GM15510 (cell line): ENCODE data around the gene ATP5ME.
A peak's percentile ranks its signal among the peaks of the same experiment; 100 is the strongest.

ENCODE experiments used
- POLR2A ChIP-seq: IDR thresholded peaks from 3 replicates; pipeline ENCODE4 v1.6.1; 2011; ENCODE audit warnings: borderline replicate concordance; ENCODE audit not compliant: insufficient read length; ENCODE audit errors: extremely low read depth

Gene ATP5ME

DNA sequence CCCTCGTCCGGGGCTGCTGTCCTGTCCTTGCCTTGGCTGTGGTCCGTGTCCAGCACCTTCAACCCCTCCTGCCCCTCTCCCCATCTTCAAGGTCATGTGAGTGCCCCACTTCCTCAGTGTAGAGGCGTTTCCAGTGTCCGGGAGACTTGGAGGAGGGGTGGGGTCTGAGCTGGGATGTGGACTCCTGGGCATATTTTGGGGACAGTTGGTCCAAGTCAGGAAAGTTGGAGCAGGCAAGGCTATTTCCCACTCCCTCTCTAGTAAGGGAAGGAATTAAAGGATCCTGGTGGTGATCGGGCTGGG, 34.5 kb upstream of the ATP5ME start:
- TF ChIP-seq POLR2A, result no peak

DNA sequence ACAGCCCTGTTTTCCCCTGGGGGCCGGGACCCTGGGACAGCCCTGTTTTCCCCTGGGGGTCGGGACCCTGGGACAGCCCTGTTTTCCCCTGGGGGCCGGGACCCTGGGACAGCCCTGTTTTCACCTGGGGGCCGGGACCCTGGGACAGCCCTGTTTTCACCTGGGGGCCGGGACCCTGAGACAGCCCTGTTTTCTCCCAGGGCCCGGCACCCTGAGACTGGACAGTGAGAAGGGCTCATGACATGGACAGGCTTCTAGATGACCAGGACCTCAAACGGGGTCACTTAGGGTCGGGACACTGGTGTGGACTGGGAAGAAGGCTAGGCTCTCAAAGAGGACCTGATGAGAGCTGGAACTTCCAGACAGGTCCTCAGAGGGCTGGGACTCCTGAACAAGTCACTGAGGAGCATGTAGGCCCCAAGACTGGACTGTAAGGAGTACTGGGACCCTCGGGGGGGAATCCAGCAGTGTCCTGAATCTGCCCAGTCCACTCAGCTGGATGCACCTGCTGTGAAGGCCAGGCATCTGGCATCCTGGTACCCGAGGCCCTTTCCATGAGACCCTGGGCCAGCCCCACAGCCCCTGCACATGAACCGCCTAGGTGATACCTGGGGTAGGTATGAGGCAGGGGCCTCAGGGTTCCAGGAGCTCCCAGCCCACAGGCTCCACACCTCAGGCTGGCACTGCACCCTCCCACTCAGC, 34.0 kb upstream of the ATP5ME start:
- no peak for TF ChIP-seq POLR2A

DNA sequence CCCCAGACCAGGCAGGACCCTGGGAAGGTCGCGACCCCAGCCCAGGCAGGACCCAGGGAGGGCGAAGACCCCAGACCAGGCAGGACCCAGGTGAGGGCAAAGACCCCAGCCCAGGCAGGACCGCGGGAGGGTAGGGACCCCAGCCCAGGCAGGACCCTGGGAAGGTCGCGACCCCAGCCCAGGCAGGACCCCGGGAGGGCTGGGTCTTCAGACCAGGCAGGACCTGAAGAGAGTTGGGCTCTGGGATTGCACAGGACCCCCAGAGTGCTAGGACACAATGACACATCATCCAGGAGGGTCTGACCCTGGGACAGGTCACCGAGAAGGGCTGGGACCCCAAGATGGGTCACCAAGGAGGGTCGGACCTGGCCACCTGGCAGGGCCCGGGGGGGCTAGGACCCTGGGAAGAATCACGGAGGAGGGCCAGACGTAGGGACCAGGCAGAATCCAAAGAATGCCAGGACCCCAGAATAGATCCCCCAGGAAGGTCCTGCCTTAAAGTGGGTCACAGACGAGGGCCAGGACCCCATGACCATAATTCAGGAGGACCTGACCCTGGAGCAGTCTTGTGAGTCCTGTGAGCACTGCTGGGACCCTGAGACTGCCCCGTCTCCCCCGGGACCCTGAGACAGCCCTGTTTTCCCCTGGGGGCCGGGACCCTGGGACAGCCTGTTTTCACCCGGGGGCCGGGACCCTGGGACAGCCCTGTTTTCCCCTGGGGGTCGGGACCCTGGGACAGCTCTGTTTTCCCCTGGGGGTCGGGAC, 32.9 kb upstream of the ATP5ME start:
- TF ChIP-seq POLR2A, result no peak

DNA sequence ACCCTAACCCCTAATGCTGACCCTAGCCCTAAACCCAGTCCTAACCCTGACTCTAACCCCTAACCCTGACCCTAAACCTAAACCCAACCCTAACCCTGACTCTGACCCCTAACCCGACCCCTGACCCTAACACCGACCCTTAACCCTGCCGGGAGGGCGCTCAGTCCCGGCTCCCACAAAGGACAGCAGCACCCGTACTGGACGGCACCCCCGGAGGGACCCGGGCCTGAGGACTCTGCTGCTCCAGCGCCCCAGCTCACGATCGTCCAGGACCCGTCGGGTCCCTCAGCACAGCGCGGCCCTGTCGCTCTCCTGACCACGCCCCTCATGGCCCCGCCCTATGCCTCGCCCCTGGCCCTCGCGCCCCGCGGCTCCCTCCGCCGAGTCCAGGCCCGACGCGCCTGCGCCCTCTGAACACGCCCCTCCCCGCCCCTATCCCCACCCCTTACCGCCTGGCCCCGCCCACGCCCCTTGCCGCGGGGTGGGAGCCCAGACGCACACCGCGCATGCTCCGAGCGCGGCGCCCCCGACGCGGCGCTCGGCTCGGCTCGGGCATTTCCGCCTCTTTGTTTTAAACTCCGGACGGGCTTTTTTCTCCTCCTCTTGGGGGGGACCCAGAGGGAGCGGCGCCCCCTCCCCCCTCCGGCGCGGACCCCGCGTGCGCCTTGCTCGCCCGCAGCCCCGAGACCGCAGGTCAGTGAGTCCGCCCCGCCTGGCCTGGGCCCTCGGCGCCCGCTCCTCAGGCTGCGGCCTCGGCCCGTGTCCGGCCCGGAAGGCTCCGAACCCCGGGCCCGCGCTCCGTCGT, 31.4 kb upstream of the ATP5ME start, which contains the start of gene PCGF3:
Gene PCGF3, plus strand, starts transcription at position 555 of the 805 bp plus-strand sequence. CDS start 27,849 bp downstream, outside the sequence.
- TF ChIP-seq POLR2A, result peak; percentile 59

DNA sequence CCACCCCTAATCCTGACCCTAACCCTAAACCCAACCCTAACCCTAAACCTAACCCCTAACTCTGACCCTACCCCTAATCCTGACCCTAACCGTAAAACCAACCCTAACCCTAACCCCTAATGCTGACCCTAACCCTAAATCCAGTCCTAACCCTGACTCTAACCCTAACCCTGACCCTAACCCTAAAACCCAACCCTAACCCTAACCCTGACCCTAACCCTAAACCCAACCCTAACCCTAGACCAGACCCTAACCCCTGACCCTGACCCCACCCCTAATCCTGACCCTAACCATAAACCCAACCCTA, 30.8 kb upstream of the ATP5ME start:
- no peak for TF ChIP-seq POLR2A

DNA sequence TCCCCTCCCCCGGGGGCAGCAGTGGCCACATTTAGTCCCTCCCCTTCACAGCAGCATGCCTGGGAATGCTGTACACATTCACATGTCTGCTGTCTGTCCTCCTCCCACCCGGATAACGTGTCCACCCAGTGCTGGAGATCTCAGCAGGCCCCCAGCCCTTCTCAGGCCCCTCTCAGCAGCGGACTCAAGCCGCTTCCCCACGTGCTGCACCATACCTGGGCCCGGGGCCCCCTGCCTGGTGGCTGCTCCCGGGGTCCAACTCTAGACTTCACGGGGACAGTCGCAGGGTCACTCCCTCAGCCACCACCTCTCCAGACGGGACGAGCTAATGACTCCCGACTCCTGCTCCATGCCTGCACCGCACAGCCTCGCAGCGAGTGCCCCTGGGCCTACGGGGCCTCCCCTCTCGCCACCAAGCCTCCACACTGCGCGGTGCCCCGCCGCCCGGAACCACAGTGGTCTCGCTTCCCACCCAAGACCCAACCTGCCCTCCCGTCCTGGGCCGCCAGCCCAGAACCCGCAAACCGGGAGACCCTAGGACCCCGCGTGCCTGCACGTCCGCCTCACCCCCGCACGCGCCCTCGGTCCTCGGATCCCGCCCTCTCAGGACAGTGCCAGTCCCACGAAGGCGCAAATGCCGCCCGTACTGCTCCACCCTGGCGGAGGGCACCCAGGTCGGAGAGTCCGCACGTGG, 30.3 kb upstream of the ATP5ME start:
- no peak for TF ChIP-seq POLR2A

DNA sequence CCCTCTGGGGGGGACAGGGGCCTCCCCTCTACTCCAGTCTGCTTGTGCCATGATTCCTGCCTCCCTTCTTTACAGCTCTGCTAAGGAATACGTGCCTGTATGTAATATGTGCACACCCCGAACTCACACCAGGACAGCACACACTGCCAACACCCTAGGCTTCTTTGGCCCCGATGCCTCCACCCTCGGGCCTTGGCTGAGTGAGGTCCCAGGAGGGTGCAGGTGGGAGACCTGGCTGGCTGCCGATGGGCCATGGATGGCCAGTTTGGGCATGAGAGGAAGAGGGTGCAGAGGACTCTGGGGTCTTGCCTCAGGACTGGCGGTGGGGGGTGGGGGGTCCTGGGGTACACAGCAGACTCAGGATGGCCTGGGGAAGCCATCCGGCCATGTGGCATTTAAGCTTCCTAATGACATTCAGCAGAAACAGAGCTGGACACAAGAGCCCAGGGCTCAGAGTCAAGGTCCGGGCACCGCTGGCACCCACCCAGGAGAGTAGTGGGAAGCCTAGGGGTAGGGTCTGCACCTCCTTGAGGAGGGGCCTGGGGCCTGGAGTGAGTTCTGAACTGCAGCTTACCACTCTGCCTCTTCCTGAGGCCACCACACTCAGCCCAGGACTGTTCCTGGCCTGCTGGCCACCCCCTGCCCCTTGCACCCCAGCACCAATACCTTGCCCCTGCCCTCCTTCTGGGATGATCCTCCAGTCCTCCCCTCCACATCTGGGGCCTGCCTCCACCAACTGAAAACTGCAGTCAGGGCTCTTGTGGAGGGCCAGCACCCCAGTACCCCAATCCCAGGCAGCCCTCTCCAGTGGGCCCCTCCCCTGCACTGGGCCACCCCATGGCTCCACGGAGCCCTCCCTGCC, 29.5 kb upstream of the ATP5ME start:
- no peak for TF ChIP-seq POLR2A

DNA sequence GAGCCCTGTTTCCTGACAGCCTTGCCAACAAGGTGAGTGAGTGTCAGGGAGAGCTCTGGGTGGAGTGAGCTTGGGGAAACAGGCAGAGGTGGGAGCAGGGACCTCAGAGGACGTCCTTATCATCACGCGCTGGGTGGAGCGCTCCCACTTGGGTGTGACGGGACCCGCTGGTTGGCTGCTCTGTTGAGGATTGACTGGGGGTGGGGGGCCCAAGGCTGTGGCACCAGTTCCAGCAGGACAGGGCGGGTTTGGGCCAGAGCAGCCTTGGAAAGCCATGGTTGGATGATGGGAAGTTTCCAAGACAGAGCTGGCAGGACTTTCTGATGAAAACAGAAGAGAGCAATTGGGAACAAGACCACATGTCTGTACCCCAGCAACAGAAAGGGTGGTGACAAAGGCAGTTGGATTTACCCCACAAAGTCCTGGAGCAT, 28.6 kb upstream of the ATP5ME start:
- TF ChIP-seq POLR2A, result no peak

DNA sequence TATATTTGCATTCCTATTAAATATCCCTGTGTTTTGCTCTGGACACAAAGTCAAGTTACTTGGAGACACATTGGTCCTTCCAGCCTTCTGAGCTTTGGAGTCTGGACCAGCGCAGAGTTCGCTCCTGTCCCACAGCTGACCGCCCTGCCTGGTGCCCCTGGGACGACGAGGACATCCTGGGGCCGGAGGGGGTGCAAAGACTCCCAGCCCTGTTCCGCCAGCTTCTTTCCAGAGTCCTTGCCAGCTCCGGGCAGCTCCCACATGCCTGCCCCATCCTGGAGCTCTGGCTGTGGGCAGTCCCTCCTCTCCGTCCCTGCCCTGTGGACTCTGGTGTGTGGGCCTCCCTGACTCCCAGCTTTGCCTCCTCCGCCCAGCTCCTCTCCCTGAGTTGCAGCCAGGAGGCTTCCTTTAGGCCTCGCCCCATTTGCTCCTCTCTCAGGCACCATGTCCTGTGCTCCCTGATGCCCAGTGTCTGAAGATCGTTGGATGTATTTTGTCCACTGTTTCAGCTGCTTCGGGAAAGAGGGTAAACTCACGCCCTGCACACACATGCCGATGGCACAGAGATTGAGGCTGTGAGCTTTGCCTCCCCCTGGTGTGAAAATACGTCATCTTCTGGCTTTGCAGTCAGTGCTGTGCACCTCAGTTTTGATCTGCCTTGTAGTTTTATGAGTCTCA, 26.6 kb upstream of the ATP5ME start:
- TF ChIP-seq POLR2A, result no peak

DNA sequence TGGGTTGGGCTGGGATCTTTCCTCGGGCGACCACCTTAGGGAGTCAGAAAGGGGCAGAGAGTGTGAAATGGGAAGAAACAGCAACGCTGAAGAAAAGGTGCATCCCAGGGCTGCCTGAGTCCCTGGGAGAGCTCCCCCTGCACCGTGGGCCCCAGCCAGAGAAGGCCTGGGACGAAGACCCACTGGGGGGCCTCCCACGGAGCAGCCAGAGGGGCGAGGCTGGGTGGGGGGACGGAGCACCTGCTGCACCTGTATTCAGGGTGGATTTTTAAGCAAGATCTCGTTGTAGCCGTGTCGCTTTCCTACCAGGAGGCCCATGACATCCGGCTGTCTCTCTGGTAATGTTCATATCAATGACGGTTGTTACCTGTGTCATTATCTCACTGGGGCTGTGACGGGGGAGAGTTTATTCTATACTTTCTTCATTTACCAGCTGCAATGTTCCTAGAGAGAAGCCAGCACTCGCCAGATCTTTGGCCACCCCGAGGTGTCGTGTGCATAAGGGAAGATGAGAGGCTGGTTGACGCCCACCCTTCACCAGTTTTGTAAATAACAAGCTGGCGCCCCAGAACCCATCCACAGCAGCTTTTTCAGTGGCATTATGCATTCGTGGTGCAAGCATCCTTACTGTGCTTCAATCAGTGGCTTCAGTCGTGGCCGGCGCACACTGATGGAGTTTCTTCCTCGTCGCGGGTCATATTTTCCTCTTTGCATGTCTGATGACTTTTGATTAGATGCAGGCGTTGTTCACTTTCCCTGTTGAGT, 25.9 kb upstream of the ATP5ME start:
- TF ChIP-seq POLR2A, result no peak

DNA sequence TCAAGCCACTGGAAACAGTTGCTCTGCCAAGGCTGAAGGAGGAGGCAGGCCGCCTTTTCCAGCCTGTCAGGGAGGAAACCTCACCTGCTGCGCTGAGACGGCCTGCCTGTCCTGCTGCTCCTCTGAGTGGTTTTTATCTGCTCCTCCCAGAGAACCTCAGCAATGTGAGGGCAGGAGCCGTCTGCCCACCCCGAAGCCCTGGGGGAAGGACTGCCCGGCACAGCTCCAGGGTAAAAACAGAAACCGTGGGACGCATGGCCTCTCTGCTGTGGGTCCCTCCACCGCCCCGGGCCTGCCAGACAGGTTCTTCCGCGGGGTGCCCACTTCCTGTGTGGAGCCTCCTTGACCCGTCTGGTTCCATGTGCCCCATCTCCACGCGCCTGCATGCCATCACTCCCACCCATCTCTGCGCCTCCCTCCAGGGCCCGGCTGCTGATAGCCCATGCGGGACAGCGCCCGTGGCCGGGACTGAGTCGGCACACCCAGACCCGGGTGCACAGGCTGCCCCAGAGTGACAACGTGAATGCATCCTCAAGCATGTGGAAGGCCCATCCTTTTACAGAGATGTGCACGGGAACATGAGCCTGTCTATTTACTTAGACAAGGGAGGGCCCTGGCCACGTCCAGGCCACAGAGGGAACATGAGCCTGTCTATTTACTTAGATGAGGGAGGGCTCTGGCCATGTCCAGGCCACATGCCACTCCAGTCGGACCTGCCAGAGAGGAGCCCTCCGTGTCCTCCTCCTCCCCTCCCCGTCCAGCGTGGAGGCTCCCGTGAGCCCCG, 18.9 kb upstream of the ATP5ME start:
- TF ChIP-seq POLR2A, result no peak

DNA sequence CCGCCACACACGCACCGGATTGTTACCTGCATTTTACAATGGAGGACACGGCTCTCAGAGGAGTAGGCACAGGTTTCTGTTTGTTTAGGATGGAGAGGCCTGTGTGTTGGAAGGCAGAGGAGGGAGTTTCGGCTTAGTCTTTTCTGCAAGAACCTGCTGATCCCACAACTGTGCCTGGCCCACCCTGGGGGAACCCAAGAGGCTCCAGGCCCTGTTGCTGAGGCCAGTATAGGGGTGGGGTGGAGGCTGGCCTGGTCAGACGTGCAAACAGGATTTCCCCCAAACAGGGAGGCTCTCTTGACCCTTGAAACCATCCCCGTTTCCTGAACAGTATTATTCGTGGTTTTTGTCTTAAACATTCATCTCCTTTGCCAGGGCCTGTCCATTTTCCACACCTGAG, 15.6 kb upstream of the ATP5ME start:
- no peak for TF ChIP-seq POLR2A
